Caco-2 (cell line): ENCODE results near the gene APOL5. TPM values are rescaled to one million over a fixed set of nuclear protein-coding genes. Genes with fewer than 3 reads are reported as not detected.

ENCODE experiments used
- BruUV-seq: library from RNA; stranded (reverse); fragments of 400-500 nt; replicated peaks from 2 replicates; lab custom pipeline; 2021; lab: Mats Ljungman, UMichigan
- CTCF ChIA-PET: fragments of 300-600 bp; sonication (Branson Sonifier 250); formaldehyde crosslinking; loops from one replicate; lab custom pipeline; 2022; ENCODE audit warnings: antibody characterized with exemption; lab: Charles Lee
- POLR2A ChIA-PET: fragments of 300-600 bp; sonication (Branson Sonifier 250); formaldehyde crosslinking; loops from one replicate; lab custom pipeline; 2022; ENCODE audit warnings: antibody characterized with exemption; lab: Charles Lee
- DNase-seq, 2 experiments: peaks; one replicate each; pipeline versions ENCODE4 v3.0.0 to v3.0.0-alpha.2; 2020 to 2022
- H3K27me3 ChIP-seq: replicated peaks from 2 replicates; pipeline ENCODE4 v1.6.0; 2011; ENCODE audit warnings: low read length; ENCODE audit not compliant: control insufficient read depth, insufficient read depth
- H3K36me3 ChIP-seq: 2 replicates; pipeline ENCODE4 v1.5.1; 2011; ENCODE audit warnings: low read length; ENCODE audit not compliant: control insufficient read depth, insufficient read depth
- H3K4me1 ChIP-seq: fragments of 250-450 bp; sonication (Bioruptor Pico); 2 replicates; pipeline ENCODE4 v1.5.1; 2020; ENCODE audit warnings: mild to moderate bottlenecking
- H3K4me3 ChIP-seq: 2 replicates; pipeline ENCODE4 v1.5.1; 2011; ENCODE audit warnings: low read depth, mild to moderate bottlenecking, control low read depth, low read length
- H3K9me3 ChIP-seq: fragments of 250-450 bp; sonication (Bioruptor Pico); 2 replicates; pipeline ENCODE4 v1.5.1; 2020; ENCODE audit warnings: mild to moderate bottlenecking, moderate library complexity
- H3K27ac Mint-ChIP-seq: one replicate; pipeline ENCODE4 v1.8.0; 2022; ENCODE audit warnings: mixed read lengths; ENCODE audit not compliant: unreplicated experiment
- H3K27me3 Mint-ChIP-seq: one replicate; pipeline ENCODE4 v1.8.0; 2022; ENCODE audit warnings: mixed read lengths; ENCODE audit not compliant: insufficient read depth, unreplicated experiment
- H3K36me3 Mint-ChIP-seq: one replicate; pipeline ENCODE4 v1.8.0; 2022; ENCODE audit warnings: mild to moderate bottlenecking, mixed read lengths; ENCODE audit not compliant: insufficient read depth, unreplicated experiment
- H3K4me1 Mint-ChIP-seq: one replicate; pipeline ENCODE4 v1.8.0; 2022; ENCODE audit warnings: low read depth, mixed read lengths; ENCODE audit not compliant: unreplicated experiment
- H3K4me3 Mint-ChIP-seq: one replicate; pipeline ENCODE4 v1.8.0; 2022; ENCODE audit warnings: mild to moderate bottlenecking, moderate library complexity, mixed read lengths; ENCODE audit not compliant: unreplicated experiment
- H3K9me3 Mint-ChIP-seq: one replicate; pipeline ENCODE4 v1.8.0; 2022; ENCODE audit warnings: mixed read lengths; ENCODE audit not compliant: unreplicated experiment
- intact Hi-C: fragments of 100-400 bp; cut with micrococcal nuclease; formaldehyde crosslinking; loops from one replicate; pipeline ENCODE4 v1.10.0; 2022; ENCODE audit not compliant: unreplicated experiment
- total RNA-seq: library from RNA; stranded (reverse); gene quantifications from 2 replicates; pipeline ENCODE4 v1.2.3, GENCODE V29; 2022
- TF ChIP-seq, protein P1 (sequence below), 2 experiments: fragments of 200-600 bp in 1 of 2; IDR thresholded peaks; 1 replicate in 1 of 2; 2 replicates in 1 of 2; pipeline versions ENCODE4 v1.5.1 to v1.8.0; 2011 to 2022; ENCODE audit warnings: antibody characterized with exemption in 1 of 2, control low read depth in 1 of 2, inconsistent platforms in 1 of 2, low read depth in 1 of 2, low read length in 1 of 2, mild to moderate bottlenecking in 1 of 2, moderate library complexity in 1 of 2; ENCODE audit not compliant: insufficient read depth in 1 of 2, severe bottlenecking in 1 of 2, unreplicated experiment in 1 of 2

Gene APOL5
- total RNA-seq, 1 experiment from 2014 or later: not detected

DNA sequence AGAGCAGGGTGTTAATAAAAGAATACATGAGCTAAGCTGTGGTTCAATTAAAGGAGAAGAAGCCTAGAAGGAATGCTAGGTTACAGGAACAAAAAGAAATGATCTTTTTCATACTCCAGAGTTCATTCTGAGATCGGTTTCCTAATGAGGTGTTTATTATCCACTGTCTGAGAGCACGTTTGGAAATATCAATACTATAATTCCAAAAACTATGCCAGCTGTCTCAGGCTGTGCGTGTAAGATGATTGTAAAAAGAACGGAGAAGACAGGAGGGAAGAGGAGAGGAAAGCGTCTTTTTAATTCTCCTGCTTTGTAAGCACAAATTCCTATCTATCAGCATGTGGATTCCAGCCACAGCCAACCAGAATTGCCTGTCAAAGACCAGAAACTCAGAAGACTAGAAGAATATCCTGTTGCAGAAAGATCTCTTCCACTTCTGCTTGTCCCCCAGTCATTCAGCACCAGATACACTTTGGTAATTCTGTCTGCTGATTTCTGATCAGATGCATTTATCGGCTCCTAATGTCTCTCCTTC, 25.7 kb downstream of the APOL5 start:
- ChIA-PET CTCF (no interaction called here), POLR2A (no interaction called here)
- TF ChIP-seq, protein P1, sequence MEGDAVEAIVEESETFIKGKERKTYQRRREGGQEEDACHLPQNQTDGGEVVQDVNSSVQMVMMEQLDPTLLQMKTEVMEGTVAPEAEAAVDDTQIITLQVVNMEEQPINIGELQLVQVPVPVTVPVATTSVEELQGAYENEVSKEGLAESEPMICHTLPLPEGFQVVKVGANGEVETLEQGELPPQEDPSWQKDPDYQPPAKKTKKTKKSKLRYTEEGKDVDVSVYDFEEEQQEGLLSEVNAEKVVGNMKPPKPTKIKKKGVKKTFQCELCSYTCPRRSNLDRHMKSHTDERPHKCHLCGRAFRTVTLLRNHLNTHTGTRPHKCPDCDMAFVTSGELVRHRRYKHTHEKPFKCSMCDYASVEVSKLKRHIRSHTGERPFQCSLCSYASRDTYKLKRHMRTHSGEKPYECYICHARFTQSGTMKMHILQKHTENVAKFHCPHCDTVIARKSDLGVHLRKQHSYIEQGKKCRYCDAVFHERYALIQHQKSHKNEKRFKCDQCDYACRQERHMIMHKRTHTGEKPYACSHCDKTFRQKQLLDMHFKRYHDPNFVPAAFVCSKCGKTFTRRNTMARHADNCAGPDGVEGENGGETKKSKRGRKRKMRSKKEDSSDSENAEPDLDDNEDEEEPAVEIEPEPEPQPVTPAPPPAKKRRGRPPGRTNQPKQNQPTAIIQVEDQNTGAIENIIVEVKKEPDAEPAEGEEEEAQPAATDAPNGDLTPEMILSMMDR (IDR thresholded peaks at IDR 0.05; ENCODE audit: insufficient read depth in 1 of 2, low read depth in 1 of 2, low read length in 1 of 2, severe bottlenecking in 1 of 2, unreplicated experiment in 1 of 2): no peak
- Histone ChIP-seq H3K9me3 (no peaks in the 10 kb centered on the region), H3K4me3 (no peak overlapping the region), H3K4me1 (no peaks in the 10 kb centered on the region), H3K36me3 (peaks cover 5% of the 10 kb centered on the region), H3K27me3 (no peaks in the 10 kb centered on the region)
- peaks cover 83% of the 10 kb centered on the region for H3K36me3 Mint-ChIP-seq
- H3K27me3 Mint-ChIP-seq: no peaks in the 10 kb centered on the region
- no peak overlapping the region for H3K4me3 Mint-ChIP-seq
- DNase-seq: no peak
- intact Hi-C loops: no loop called here
- H3K4me1 Mint-ChIP-seq: no peaks in the 10 kb centered on the region
- no peak overlapping the region for H3K27ac Mint-ChIP-seq
- H3K9me3 Mint-ChIP-seq: no peaks in the 10 kb centered on the region
- no TSS peak for BruUV-seq

DNA sequence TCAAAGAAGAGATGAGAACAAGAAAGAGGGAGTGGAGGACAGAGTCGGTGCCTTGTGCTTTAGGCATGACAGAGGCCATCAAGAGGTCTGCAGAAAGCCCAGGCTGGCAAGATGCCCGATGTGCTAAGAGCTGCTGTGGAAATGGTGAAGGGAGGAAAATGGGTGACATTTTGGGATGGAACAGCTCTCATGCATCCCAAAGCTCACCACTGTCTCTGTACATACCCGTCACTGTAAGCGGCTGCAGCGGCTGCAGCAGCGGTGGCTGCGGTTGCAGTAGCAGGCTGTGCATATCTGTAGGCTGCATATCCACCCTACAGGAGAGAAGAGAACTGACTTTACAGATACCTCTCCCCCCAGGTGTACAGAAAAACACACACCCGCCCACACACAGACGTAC, 28.6 kb downstream of the APOL5 start:
- no peak overlapping the region for H3K27ac Mint-ChIP-seq
- Histone ChIP-seq H3K4me3 (no peak overlapping the region), H3K36me3 (peaks cover 5% of the 10 kb centered on the region; the same call in 1 of the 2 replicates), H3K27me3 (no peaks in the 10 kb centered on the region), H3K4me1 (no peaks in the 10 kb centered on the region), H3K9me3 (no peaks in the 10 kb centered on the region)
- TF ChIP-seq, protein P1 (IDR thresholded peaks at IDR 0.05; ENCODE audit: insufficient read depth in 1 of 2, low read depth in 1 of 2, low read length in 1 of 2, severe bottlenecking in 1 of 2, unreplicated experiment in 1 of 2): no peak
- no peak overlapping the region for H3K4me3 Mint-ChIP-seq
- H3K9me3 Mint-ChIP-seq: no peaks in the 10 kb centered on the region
- no peaks in the 10 kb centered on the region for H3K27me3 Mint-ChIP-seq
- intact Hi-C loops: no loop called here
- POLR2A ChIA-PET: no interaction called here
- BruUV-seq: no TSS peak
- no peaks in the 10 kb centered on the region for H3K4me1 Mint-ChIP-seq
- CTCF ChIA-PET: no interaction called here
- no peak for DNase-seq
- H3K36me3 Mint-ChIP-seq: peaks cover 64% of the 10 kb centered on the region

DNA sequence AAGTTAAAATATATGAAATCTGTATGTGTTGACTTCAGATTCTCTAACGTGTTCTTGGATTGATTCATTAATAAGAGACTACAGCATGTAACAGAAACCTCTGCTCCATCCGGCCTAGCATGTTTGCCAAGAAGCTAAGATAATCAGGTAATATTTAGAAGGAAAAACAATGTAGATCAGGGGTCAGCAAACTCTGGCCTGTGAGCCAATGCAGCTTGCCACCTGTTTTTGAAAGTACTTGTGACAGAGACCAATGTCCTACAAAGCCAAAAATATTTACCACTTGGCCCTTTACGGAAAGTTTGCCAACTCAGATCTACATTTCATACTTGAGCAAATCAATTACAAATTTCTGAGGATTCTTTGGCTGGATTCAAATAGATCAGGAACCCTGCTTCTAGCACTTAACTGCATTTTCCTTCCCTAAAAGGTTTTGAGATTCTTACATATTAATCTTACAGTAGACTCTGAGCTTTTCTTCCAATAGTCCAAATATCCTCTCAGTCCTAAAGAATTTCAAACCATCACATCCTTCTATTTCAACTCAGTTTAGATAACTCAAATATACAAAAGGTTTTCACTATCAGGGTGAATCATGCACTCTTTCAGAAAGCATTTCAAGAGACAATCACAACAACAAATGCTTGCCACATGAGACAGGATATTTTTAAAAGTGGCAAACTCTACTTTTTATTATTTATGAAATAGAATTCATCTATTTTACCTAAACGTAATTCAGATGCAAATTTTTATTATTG, 29.5 kb downstream of the APOL5 start:
- Mint-ChIP-seq H3K36me3 (peaks cover 62% of the 10 kb centered on the region), H3K4me3 (no peak overlapping the region), H3K9me3 (no peaks in the 10 kb centered on the region), H3K4me1 (no peaks in the 10 kb centered on the region), H3K27me3 (no peaks in the 10 kb centered on the region), H3K27ac (no peak overlapping the region)
- intact Hi-C loops: no loop called here
- Histone ChIP-seq H3K36me3 (peaks cover 5% of the 10 kb centered on the region; the same call in 1 of the 2 replicates), H3K4me3 (no peak overlapping the region), H3K4me1 (no peaks in the 10 kb centered on the region), H3K27me3 (no peaks in the 10 kb centered on the region), H3K9me3 (no peaks in the 10 kb centered on the region)
- BruUV-seq: no TSS peak
- no peak for DNase-seq
- CTCF ChIA-PET: no interaction called here
- POLR2A ChIA-PET: no interaction called here
- TF ChIP-seq, protein P1 (IDR thresholded peaks at IDR 0.05; ENCODE audit: insufficient read depth in 1 of 2, low read depth in 1 of 2, low read length in 1 of 2, severe bottlenecking in 1 of 2, unreplicated experiment in 1 of 2): no peak
